ENCODE measurements around the gene CHRNA4.
A peak's percentile ranks its signal among the peaks of the same experiment; 100 is the strongest.

Gene CHRNA4

GRCh38 chr20:63404129-63405085 is 43.3 kb upstream of the CHRNA4 start:
- Histone ChIP-seq H3K27me3 (peaks cover 33% of the 10 kb centered on the region), H4K20me1 (peaks cover 14% of the 10 kb centered on the region; the same call in 1 of the 2 replicates), H3K27ac (no peak overlapping the region), H3K36me3 (no peaks in the 10 kb centered on the region), H3K9me3 (no peaks in the 10 kb centered on the region), H3K4me1 (peaks cover 36% of the 10 kb centered on the region), H3K4me2 (no peak overlapping the region), H3K9ac (no peak overlapping the region), H3K4me3 (no peak overlapping the region)
- TF ChIP-seq Cebpa-rat (IDR thresholded peaks at IDR 0.05): no peak

- H3K4me2 ChIP-seq: peak overlapping the region; percentile 44; the same call in 1 of the 2 replicates
- H3K9ac ChIP-seq: no peak overlapping the region
- peaks cover 36% of the 10 kb centered on the region for H3K4me1 ChIP-seq
- no peaks in the 10 kb centered on the region for H3K9me3 ChIP-seq
- H3K27ac ChIP-seq: no peak overlapping the region
- TF ChIP-seq Cebpa-rat (IDR thresholded peaks at IDR 0.05): no peak
- H3K27me3 ChIP-seq: peaks cover 36% of the 10 kb centered on the region
- no peak overlapping the region for H3K4me3 ChIP-seq
- H4K20me1 ChIP-seq: peaks cover 14% of the 10 kb centered on the region; the same call in 1 of the 2 replicates
- no peaks in the 10 kb centered on the region for H3K36me3 ChIP-seq
Measured at GRCh38 chr20:63403403-63404105, 42.4 kb upstream of the CHRNA4 start.

- no peak overlapping the region for H3K4me3 ChIP-seq
- peaks cover 14% of the 10 kb centered on the region; the same call in 1 of the 2 replicates for H4K20me1 ChIP-seq
- peak overlapping the region; percentile 44 for H3K4me2 ChIP-seq
- H3K27me3 ChIP-seq: peaks cover 38% of the 10 kb centered on the region
- H3K9me3 ChIP-seq: no peaks in the 10 kb centered on the region
- TF ChIP-seq Cebpa-rat (IDR thresholded peaks at IDR 0.05): no peak
- H3K9ac ChIP-seq: no peak overlapping the region
- no peak overlapping the region for H3K27ac ChIP-seq
- peaks cover 36% of the 10 kb centered on the region for H3K4me1 ChIP-seq
- H3K36me3 ChIP-seq: no peaks in the 10 kb centered on the region
Measured at GRCh38 chr20:63402860-63403220, 41.7 kb upstream of the CHRNA4 start.

GRCh38 chr20:63402181-63402859 is 41.2 kb upstream of the CHRNA4 start:
- Histone ChIP-seq H3K9me3 (no peaks in the 10 kb centered on the region), H3K27ac (no peak overlapping the region), H3K4me1 (peaks cover 36% of the 10 kb centered on the region), H3K36me3 (no peaks in the 10 kb centered on the region), H3K27me3 (peaks cover 43% of the 10 kb centered on the region), H3K4me3 (no peak overlapping the region), H3K9ac (no peak overlapping the region), H4K20me1 (peaks cover 14% of the 10 kb centered on the region; the same call in 1 of the 2 replicates), H3K4me2 (peak overlapping the region; percentile 44)
- TF ChIP-seq Cebpa-rat (IDR thresholded peaks at IDR 0.05): no peak

GRCh38 chr20:63401384-63402110 is 40.4 kb upstream of the CHRNA4 start:
- H3K27me3 ChIP-seq: peaks cover 49% of the 10 kb centered on the region
- no peak for TF ChIP-seq Cebpa-rat (IDR thresholded peaks at IDR 0.05)

GRCh38 chr20:63400486-63401210 is 39.5 kb upstream of the CHRNA4 start:
- Histone ChIP-seq H3K36me3 (no peaks in the 10 kb centered on the region), H3K4me3 (no peak overlapping the region), H3K4me1 (peaks cover 27% of the 10 kb centered on the region), H3K9me3 (no peaks in the 10 kb centered on the region), H3K9ac (no peak overlapping the region), H3K27me3 (peaks cover 58% of the 10 kb centered on the region), H3K27ac (no peak overlapping the region), H3K4me2 (no peak overlapping the region), H4K20me1 (peaks cover 14% of the 10 kb centered on the region; the same call in 1 of the 2 replicates)
- no peak for TF ChIP-seq Cebpa-rat (IDR thresholded peaks at IDR 0.05)

More at GRCh38 chr20:63401384-63402110, 40.4 kb upstream of the CHRNA4 start:
- H3K4me2 ChIP-seq: no peak overlapping the region
- no peaks in the 10 kb centered on the region for H3K36me3 ChIP-seq
- peaks cover 14% of the 10 kb centered on the region; the same call in 1 of the 2 replicates for H4K20me1 ChIP-seq
- H3K27ac ChIP-seq: no peak overlapping the region
- no peak overlapping the region for H3K4me3 ChIP-seq
- peaks cover 36% of the 10 kb centered on the region for H3K4me1 ChIP-seq
- H3K9me3 ChIP-seq: no peaks in the 10 kb centered on the region
- no peak overlapping the region for H3K9ac ChIP-seq

GRCh38 chr20:63399596-63400375 is 38.6 kb upstream of the CHRNA4 start:
- Histone ChIP-seq H3K27ac (no peak overlapping the region), H3K27me3 (peaks cover 67% of the 10 kb centered on the region), H3K4me3 (no peak overlapping the region), H3K9me3 (no peaks in the 10 kb centered on the region), H3K9ac (no peak overlapping the region), H3K36me3 (no peaks in the 10 kb centered on the region), H3K4me1 (peaks cover 19% of the 10 kb centered on the region), H3K4me2 (no peak overlapping the region), H4K20me1 (peaks cover 14% of the 10 kb centered on the region; the same call in 1 of the 2 replicates)
- TF ChIP-seq Cebpa-rat (IDR thresholded peaks at IDR 0.05): no peak

Measured in BLaER1 (cell line).